WTC11 (cell line): Measurements from ENCODE around the gene ZCCHC4. TPM values are rescaled to one million over a fixed set of nuclear protein-coding genes. Genes with fewer than 3 reads are reported as not detected.

Experiments
- ATAC-seq: fragments of 200-7000 bp; cut with Tn5 transposase; 2 replicates; pipeline ENCODE4 v1.10.0; 2021; ENCODE audit warnings: mild to moderate bottlenecking, moderate library complexity
- CTCF ChIA-PET: fragments of 300-600 bp; sonication (Branson Sonifier 250); formaldehyde crosslinking; loops from one replicate; lab custom pipeline; 2021; ENCODE audit warnings: antibody characterized with exemption; lab: Charles Lee
- POLR2A ChIA-PET: fragments of 350-600 bp; sonication (Branson Sonifier 250); formaldehyde crosslinking; loops from one replicate; lab custom pipeline; 2021; ENCODE audit warnings: antibody characterized with exemption; lab: Charles Lee
- DNase-seq: peaks from one replicate; pipeline ENCODE4 v3.0.0; 2021; ENCODE audit warnings: low spot score
- H3K27ac Mint-ChIP-seq: 2 replicates; pipeline ENCODE4 v1.8.0; 2021; ENCODE audit warnings: mixed read lengths
- H3K27me3 Mint-ChIP-seq: 2 replicates; pipeline ENCODE4 v1.8.0; 2021; ENCODE audit warnings: low read depth, mild to moderate bottlenecking, moderate library complexity, mixed read lengths
- H3K36me3 Mint-ChIP-seq: 2 replicates; pipeline ENCODE4 v1.8.0; 2021; ENCODE audit warnings: mixed read lengths
- H3K4me1 Mint-ChIP-seq: 2 replicates; pipeline ENCODE4 v1.8.0; 2022; ENCODE audit warnings: mixed read lengths
- H3K4me3 Mint-ChIP-seq: 2 replicates; pipeline ENCODE4 v1.8.0; 2021; ENCODE audit warnings: mild to moderate bottlenecking, moderate library complexity, mixed read lengths
- H3K9me3 Mint-ChIP-seq: 2 replicates; pipeline ENCODE4 v1.8.0; 2021; ENCODE audit warnings: mixed read lengths
- ATF6 ChIP-seq: sonication (generic); formaldehyde crosslinking; IDR thresholded peaks from 2 replicates; pipeline ENCODE4 v1.8.1; 2023; ENCODE audit warnings: mild to moderate bottlenecking, missing genetic modification reagents
- CBFB ChIP-seq: sonication (generic); formaldehyde crosslinking; IDR thresholded peaks from 2 replicates; pipeline ENCODE4 v1.8.1; 2022; ENCODE audit warnings: mild to moderate bottlenecking, low read depth, missing genetic modification reagents
- CDX4 ChIP-seq: fragments of 250-450 bp; sonication (Bioruptor Pico); IDR thresholded peaks from 2 replicates; pipeline ENCODE4 v1.9.0; 2021; ENCODE audit warnings: moderate library complexity, mild to moderate bottlenecking, inconsistent platforms, borderline replicate concordance
- CREB1 ChIP-seq: sonication (generic); formaldehyde crosslinking; IDR thresholded peaks from 2 replicates; pipeline ENCODE4 v1.8.0; 2023; ENCODE audit warnings: mild to moderate bottlenecking, missing genetic modification reagents
- CREM ChIP-seq: sonication (generic); formaldehyde crosslinking; IDR thresholded peaks from 2 replicates; pipeline ENCODE4 v1.8.1; 2022; ENCODE audit warnings: mild to moderate bottlenecking, missing genetic modification reagents, moderate library complexity
- CTCF ChIP-seq: fragments of 200-600 bp; IDR thresholded peaks from 2 replicates; pipeline ENCODE4 v1.8.0; 2022; ENCODE audit warnings: antibody characterized with exemption
- E2F1 ChIP-seq: sonication (generic); formaldehyde crosslinking; IDR thresholded peaks from 2 replicates; pipeline ENCODE4 v1.8.0; 2022; ENCODE audit warnings: mild to moderate bottlenecking, missing genetic modification reagents
- FOXJ3 ChIP-seq: sonication (generic); formaldehyde crosslinking; IDR thresholded peaks from 2 replicates; pipeline ENCODE4 v1.9.0; 2021; ENCODE audit warnings: missing genetic modification reagents, mild to moderate bottlenecking, borderline replicate concordance
- FOXK1 ChIP-seq: sonication (generic); formaldehyde crosslinking; IDR thresholded peaks from 2 replicates; pipeline ENCODE4 v1.8.0; 2022; ENCODE audit warnings: mild to moderate bottlenecking, moderate library complexity, missing genetic modification reagents
- JAZF1 ChIP-seq: fragments of 250-450 bp; sonication (Bioruptor Pico); IDR thresholded peaks from 2 replicates; pipeline ENCODE4 v1.9.0; 2021; ENCODE audit warnings: moderate library complexity, mild to moderate bottlenecking, inconsistent platforms
- MXD4 ChIP-seq: fragments of 250-450 bp; sonication (Bioruptor Pico); IDR thresholded peaks from 2 replicates; pipeline ENCODE4 v1.8.0; 2021; ENCODE audit warnings: mild to moderate bottlenecking, moderate library complexity, borderline replicate concordance
- PRRX2 ChIP-seq: fragments of 250-450 bp; sonication (Bioruptor Pico); IDR thresholded peaks from 2 replicates; pipeline ENCODE4 v1.8.0; 2021; ENCODE audit warnings: mild to moderate bottlenecking
- RELA ChIP-seq: sonication (generic); formaldehyde crosslinking; IDR thresholded peaks from 2 replicates; pipeline ENCODE4 v1.8.1; 2022; ENCODE audit warnings: missing genetic modification reagents, mild to moderate bottlenecking, borderline replicate concordance
- SP1 ChIP-seq: sonication (generic); formaldehyde crosslinking; conservative IDR thresholded peaks from 2 replicates; pipeline ENCODE4 v1.8.1; 2022; ENCODE audit warnings: missing genetic modification reagents
- TEAD1 ChIP-seq: sonication (generic); formaldehyde crosslinking; IDR thresholded peaks from 2 replicates; pipeline ENCODE4 v1.8.0; 2022; ENCODE audit warnings: mild to moderate bottlenecking, missing genetic modification reagents
- TEAD4 ChIP-seq: sonication (generic); formaldehyde crosslinking; IDR thresholded peaks from 2 replicates; pipeline ENCODE4 v1.8.0; 2022; ENCODE audit warnings: mild to moderate bottlenecking, missing genetic modification reagents
- TP53 ChIP-seq: sonication (generic); formaldehyde crosslinking; IDR thresholded peaks from 2 replicates; pipeline ENCODE4 v1.8.1; 2023; ENCODE audit warnings: mild to moderate bottlenecking, missing genetic modification reagents
- ZMAT4 ChIP-seq: fragments of 250-450 bp; sonication (Bioruptor Pico); IDR thresholded peaks from 2 replicates; pipeline ENCODE4 v1.9.0; 2021; ENCODE audit warnings: mild to moderate bottlenecking
- ZNF138 ChIP-seq: sonication (generic); formaldehyde crosslinking; conservative IDR thresholded peaks from 2 replicates; pipeline ENCODE4 v1.8.1; 2022; ENCODE audit warnings: mild to moderate bottlenecking, moderate library complexity, missing genetic modification reagents
- ZNF317 ChIP-seq: sonication (generic); formaldehyde crosslinking; IDR thresholded peaks from 2 replicates; pipeline ENCODE4 v1.8.1; 2023; ENCODE audit warnings: low read depth, mild to moderate bottlenecking, moderate library complexity, missing genetic modification reagents, borderline replicate concordance
- ZNF416 ChIP-seq: fragments of 250-450 bp; sonication (Bioruptor Pico); IDR thresholded peaks from 2 replicates; pipeline ENCODE4 v1.9.0; 2021; ENCODE audit warnings: mild to moderate bottlenecking, inconsistent platforms
- ZNF671 ChIP-seq: fragments of 250-450 bp; sonication (Bioruptor Pico); IDR thresholded peaks from 2 replicates; pipeline ENCODE4 v1.8.0; 2021; ENCODE audit warnings: mild to moderate bottlenecking
- total RNA-seq: library from RNA; stranded (reverse); gene quantifications from 3 replicates; pipeline ENCODE4 v1.2.3, GENCODE V29; 2021
- TF ChIP-seq, protein P1 (sequence below): sonication (generic); formaldehyde crosslinking; IDR thresholded peaks from 2 replicates; pipeline ENCODE4 v1.8.0; 2022; ENCODE audit warnings: mild to moderate bottlenecking, missing genetic modification reagents
- TF ChIP-seq, protein P2 (sequence below): sonication (generic); formaldehyde crosslinking; IDR thresholded peaks from 2 replicates; pipeline ENCODE4 v1.8.1; 2023; ENCODE audit warnings: mild to moderate bottlenecking, missing genetic modification reagents, borderline replicate concordance

ZCCHC4 gene
- total RNA-seq, 1 experiment from 2014 or later = 13.6 TPM

DNA sequence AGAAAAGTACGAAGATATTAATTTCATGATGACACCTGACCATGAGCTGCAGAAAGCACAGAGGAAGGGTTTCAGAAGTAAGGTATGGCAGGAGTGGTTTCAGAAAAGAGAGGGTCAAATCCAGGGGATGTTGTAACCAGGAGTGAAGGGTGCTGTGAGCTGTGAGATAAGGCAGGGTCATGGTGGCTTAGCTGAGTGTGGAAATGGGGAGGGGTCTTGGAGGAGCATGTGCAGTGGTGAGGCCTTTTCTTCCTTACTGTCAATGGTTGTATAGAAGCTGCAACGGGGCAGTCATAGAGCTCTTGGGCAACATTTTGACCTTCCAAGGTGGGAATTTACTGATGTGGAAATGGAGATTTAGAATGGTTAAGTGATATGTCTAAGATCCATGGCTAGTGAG, 67.0 kb downstream of the ZCCHC4 start:
- Mint-ChIP-seq H3K27ac (no peak overlapping the region), H3K4me1 (peaks cover 12% of the 10 kb centered on the region), H3K27me3 (no peaks in the 10 kb centered on the region), H3K4me3 (no peak overlapping the region), H3K36me3 (peaks cover 28% of the 10 kb centered on the region)
- POLR2A ChIA-PET = no interaction called here
- DNase-seq (no peak), ATAC-seq (no peak)
- CTCF ChIA-PET = interaction anchor here (0.8 kb wide), 1 partner anchor 12 kb away, joined by 3 read pairs; no protein-coding TSS in a partner anchor
- no peak for TF ChIP-seq CBFB (CRISPR knock-in tag)
- no peak for TF ChIP-seq JAZF1 (CRISPR knock-in tag)
- TF ChIP-seq CTCF = no peak
- TF ChIP-seq CREM (CRISPR knock-in tag) = no peak
- TF ChIP-seq FOXJ3 (CRISPR knock-in tag) = no peak
- TF ChIP-seq TP53 = no peak
- TF ChIP-seq E2F1 = no peak
- TF ChIP-seq CREB1 = no peak
- TF ChIP-seq SP1 = no peak
- TF ChIP-seq ZNF671 (CRISPR knock-in tag) = no peak
- no peak for TF ChIP-seq RELA (CRISPR knock-in tag)
- no peak for TF ChIP-seq TEAD4 (CRISPR knock-in tag)
- TF ChIP-seq, protein P1, sequence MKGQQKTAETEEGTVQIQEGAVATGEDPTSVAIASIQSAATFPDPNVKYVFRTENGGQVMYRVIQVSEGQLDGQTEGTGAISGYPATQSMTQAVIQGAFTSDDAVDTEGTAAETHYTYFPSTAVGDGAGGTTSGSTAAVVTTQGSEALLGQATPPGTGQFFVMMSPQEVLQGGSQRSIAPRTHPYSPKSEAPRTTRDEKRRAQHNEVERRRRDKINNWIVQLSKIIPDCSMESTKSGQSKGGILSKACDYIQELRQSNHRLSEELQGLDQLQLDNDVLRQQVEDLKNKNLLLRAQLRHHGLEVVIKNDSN (CRISPR knock-in tag) = no peak
- TF ChIP-seq, all 79 proteins: peak for 0
- H3K9me3 Mint-ChIP-seq = no peaks in the 10 kb centered on the region

DNA sequence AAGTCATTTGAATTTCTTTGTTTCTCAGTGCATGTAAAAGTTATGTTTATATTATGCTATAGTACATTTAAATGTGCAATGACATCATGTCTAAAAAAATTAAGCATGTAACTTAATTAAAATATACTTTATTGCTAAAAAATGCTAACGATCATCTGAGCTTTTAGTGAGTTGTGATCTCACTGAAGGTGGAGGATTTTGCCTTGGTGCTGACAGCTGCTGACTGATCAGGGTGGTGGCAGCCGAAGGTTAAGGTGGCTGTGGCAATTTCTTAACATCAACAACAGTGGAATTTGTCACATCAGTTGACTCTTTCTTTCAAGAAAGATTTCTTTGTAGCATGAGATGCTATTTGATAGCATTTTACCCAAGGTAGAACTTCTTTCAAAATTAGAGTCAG, 71.1 kb downstream of the ZCCHC4 start:
- Mint-ChIP-seq H3K36me3 (peaks cover 42% of the 10 kb centered on the region), H3K4me3 (no peak overlapping the region), H3K27me3 (no peaks in the 10 kb centered on the region), H3K27ac (no peak overlapping the region), H3K4me1 (no peaks in the 10 kb centered on the region), H3K9me3 (no peaks in the 10 kb centered on the region)
- ATAC-seq (no peak), DNase-seq (no peak)
- CTCF ChIA-PET = no interaction called here
- TF ChIP-seq ZMAT4 (CRISPR knock-in tag) (no peak), MXD4 (CRISPR knock-in tag) (no peak), TP53 (no peak), FOXJ3 (CRISPR knock-in tag) (no peak), ZNF416 (no peak)
- POLR2A ChIA-PET = no interaction called here

- ChIA-PET POLR2A (no interaction called here), CTCF (no interaction called here)
- ATAC-seq (no peak), DNase-seq (no peak)
- H3K27me3 Mint-ChIP-seq = no peaks in the 10 kb centered on the region
- no peaks in the 10 kb centered on the region for H3K4me1 Mint-ChIP-seq
- peaks cover 57% of the 10 kb centered on the region for H3K36me3 Mint-ChIP-seq
- no peaks in the 10 kb centered on the region for H3K9me3 Mint-ChIP-seq
- H3K27ac Mint-ChIP-seq = no peak overlapping the region
- H3K4me3 Mint-ChIP-seq = no peak overlapping the region
- TF ChIP-seq TEAD1 (CRISPR knock-in tag) (no peak), MXD4 (CRISPR knock-in tag) (no peak), CDX4 (CRISPR knock-in tag) (no peak), ZNF138 (CRISPR knock-in tag) (no peak), ATF6 (CRISPR knock-in tag) (no peak), PRRX2 (CRISPR knock-in tag) (no peak), TP53 (no peak), FOXK1 (CRISPR knock-in tag) (no peak), ZNF317 (CRISPR knock-in tag) (no peak)
- TF ChIP-seq, protein P2, sequence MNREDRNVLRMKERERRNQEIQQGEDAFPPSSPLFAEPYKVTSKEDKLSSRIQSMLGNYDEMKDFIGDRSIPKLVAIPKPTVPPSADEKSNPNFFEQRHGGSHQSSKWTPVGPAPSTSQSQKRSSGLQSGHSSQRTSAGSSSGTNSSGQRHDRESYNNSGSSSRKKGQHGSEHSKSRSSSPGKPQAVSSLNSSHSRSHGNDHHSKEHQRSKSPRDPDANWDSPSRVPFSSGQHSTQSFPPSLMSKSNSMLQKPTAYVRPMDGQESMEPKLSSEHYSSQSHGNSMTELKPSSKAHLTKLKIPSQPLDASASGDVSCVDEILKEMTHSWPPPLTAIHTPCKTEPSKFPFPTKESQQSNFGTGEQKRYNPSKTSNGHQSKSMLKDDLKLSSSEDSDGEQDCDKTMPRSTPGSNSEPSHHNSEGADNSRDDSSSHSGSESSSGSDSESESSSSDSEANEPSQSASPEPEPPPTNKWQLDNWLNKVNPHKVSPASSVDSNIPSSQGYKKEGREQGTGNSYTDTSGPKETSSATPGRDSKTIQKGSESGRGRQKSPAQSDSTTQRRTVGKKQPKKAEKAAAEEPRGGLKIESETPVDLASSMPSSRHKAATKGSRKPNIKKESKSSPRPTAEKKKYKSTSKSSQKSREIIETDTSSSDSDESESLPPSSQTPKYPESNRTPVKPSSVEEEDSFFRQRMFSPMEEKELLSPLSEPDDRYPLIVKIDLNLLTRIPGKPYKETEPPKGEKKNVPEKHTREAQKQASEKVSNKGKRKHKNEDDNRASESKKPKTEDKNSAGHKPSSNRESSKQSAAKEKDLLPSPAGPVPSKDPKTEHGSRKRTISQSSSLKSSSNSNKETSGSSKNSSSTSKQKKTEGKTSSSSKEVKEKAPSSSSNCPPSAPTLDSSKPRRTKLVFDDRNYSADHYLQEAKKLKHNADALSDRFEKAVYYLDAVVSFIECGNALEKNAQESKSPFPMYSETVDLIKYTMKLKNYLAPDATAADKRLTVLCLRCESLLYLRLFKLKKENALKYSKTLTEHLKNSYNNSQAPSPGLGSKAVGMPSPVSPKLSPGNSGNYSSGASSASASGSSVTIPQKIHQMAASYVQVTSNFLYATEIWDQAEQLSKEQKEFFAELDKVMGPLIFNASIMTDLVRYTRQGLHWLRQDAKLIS (CRISPR knock-in tag) = no peak
Measured at GRCh38 chr4:25386926-25387325, 74.4 kb downstream of the ZCCHC4 start.
